Neural progenitor cell (in vitro differentiated cells): ENCODE measurements around the gene LPO. TPM values are rescaled to one million over a fixed set of nuclear protein-coding genes. Genes with fewer than 3 reads are reported as not detected.

Experiments
- DNase-seq: peaks from one replicate; pipeline ENCODE4 v3.0.0-alpha.2; 2016; ENCODE audit warnings: low spot score
- H2AFZ ChIP-seq: fragments of 200-600 bp; sonication (generic); replicated peaks from 2 replicates; pipeline ENCODE4 v1.6.1; 2016; ENCODE audit warnings: antibody characterized with exemption
- H3F3A ChIP-seq: fragments of 200-600 bp; sonication (generic); 2 replicates; pipeline ENCODE4 v1.6.1; 2016; ENCODE audit warnings: antibody characterized with exemption, low read depth
- H3K27ac ChIP-seq: fragments of 200-600 bp; sonication (generic); 2 replicates; pipeline ENCODE4 v1.5.1; 2016; ENCODE audit warnings: mild to moderate bottlenecking
- H3K27me3 ChIP-seq: fragments of 200-600 bp; sonication (generic); 2 replicates; pipeline ENCODE4 v1.6.1; 2016; ENCODE audit warnings: mild to moderate bottlenecking, moderate library complexity
- H3K36me3 ChIP-seq: fragments of 200-600 bp; sonication (generic); 2 replicates; pipeline ENCODE4 v1.5.1; 2016
- H3K4me1 ChIP-seq: fragments of 200-600 bp; sonication (generic); 2 replicates; pipeline ENCODE4 v1.6.1; 2016; ENCODE audit warnings: mixed run types
- H3K4me2 ChIP-seq: fragments of 200-600 bp; sonication (generic); 2 replicates; pipeline ENCODE4 v1.6.1; 2016
- H3K4me3 ChIP-seq: fragments of 200-600 bp; sonication (generic); 2 replicates; pipeline ENCODE4 v1.5.1; 2016
- H3K79me2 ChIP-seq: fragments of 200-600 bp; sonication (generic); 2 replicates; pipeline ENCODE4 v1.6.1; 2016; ENCODE audit warnings: low read depth
- H3K9ac ChIP-seq: fragments of 200-600 bp; sonication (generic); 2 replicates; pipeline ENCODE4 v1.6.1; 2016
- H3K9me3 ChIP-seq: fragments of 200-600 bp; sonication (generic); 2 replicates; pipeline ENCODE4 v1.5.1; 2016; ENCODE audit warnings: low read depth
- H4K20me1 ChIP-seq: fragments of 200-600 bp; sonication (generic); 2 replicates; pipeline ENCODE4 v1.6.1; 2016; ENCODE audit warnings: low read depth
- H3K27ac Mint-ChIP-seq: 3 replicates; pipeline ENCODE4 v1.8.0; 2021; ENCODE audit warnings: mixed read lengths
- H3K27me3 Mint-ChIP-seq: 2 replicates; pipeline ENCODE4 v1.8.0; 2022; ENCODE audit warnings: low read depth, mild to moderate bottlenecking, inconsistent platforms, moderate library complexity, mixed read lengths; ENCODE audit not compliant: insufficient read depth
- H3K36me3 Mint-ChIP-seq: 3 replicates; pipeline ENCODE4 v1.8.0; 2021; ENCODE audit warnings: mixed read lengths
- H3K4me1 Mint-ChIP-seq: 3 replicates; pipeline ENCODE4 v1.8.0; 2021; ENCODE audit warnings: mixed read lengths
- H3K4me3 Mint-ChIP-seq: 3 replicates; pipeline ENCODE4 v1.8.0; 2021; ENCODE audit warnings: mild to moderate bottlenecking, moderate library complexity, mixed read lengths
- H3K9me3 Mint-ChIP-seq: 3 replicates; pipeline ENCODE4 v1.8.0; 2020; ENCODE audit warnings: mixed read lengths
- EZH2 ChIP-seq: fragments of 200-600 bp; sonication (generic); IDR thresholded peaks from 2 replicates; pipeline ENCODE4 v1.6.1; 2017; ENCODE audit warnings: antibody characterized with exemption, mild to moderate bottlenecking, moderate library complexity
- EZH2phosphoT487 ChIP-seq: fragments of 200-600 bp; sonication (generic); IDR thresholded peaks from 2 replicates; pipeline ENCODE4 v1.6.1; 2017; ENCODE audit warnings: antibody characterized with exemption
- total RNA-seq: library from RNA; depleted of rRNA; stranded (reverse); fragments of >200 nt; gene quantifications from 2 replicates; pipeline ENCODE4 v1.2.3, GENCODE V29; 2015; ENCODE audit warnings: low replicate concordance
- TF ChIP-seq, protein P1 (sequence below): fragments of 200-600 bp; sonication (generic); IDR thresholded peaks from 2 replicates; pipeline ENCODE4 v1.5.1; 2017; ENCODE audit warnings: antibody characterized with exemption, mild to moderate bottlenecking

The LPO gene
- total RNA-seq, 1 donor from 2014 or later = not detected

DNA sequence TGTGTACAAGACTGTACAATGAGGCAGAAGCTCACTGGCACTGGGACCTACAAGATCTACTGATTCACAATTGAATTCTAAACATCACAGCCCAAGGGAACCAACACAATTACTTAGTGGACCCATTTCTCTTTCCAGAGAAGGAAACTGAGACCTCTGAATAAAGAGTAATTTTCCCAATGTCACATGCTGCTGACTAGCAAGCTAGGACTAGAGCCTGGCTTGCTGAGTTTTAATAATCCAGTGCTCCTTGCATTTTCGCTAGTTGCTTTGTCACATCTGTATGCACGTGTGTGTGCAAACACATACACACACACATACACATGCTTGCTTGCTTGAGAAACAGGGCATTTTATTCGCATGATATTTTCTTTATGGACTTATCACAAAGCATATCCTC lies 3.9 kb upstream of the LPO start:
- Mint-ChIP-seq H3K36me3 (no peaks in the 10 kb centered on the region), H3K4me3 (no peak overlapping the region)
- peaks cover 73% of the 10 kb centered on the region for H3K27me3 ChIP-seq

DNA sequence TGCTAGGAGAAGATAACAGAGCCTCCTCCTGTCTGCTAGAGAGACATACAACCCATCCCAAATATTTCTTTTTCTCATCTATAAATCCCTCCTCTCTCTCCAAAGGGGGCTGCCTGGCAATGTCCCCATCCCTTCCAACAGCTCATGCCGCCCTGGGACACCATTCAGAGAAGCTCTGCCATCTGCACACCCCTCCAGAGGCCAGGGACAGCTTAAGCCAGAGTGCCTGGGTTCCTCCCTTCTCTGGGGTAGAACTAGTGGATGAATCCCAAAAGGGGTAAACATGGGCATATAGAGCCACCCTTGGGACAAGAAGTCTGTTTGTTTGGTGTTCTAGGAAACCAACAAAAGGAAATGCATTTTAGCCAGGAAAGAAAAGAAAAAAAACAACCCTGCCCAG lies 2.6 kb upstream of the LPO start:
- Histone ChIP-seq H3K4me1 (peaks cover 5% of the 10 kb centered on the region), H3K79me2 (no peaks in the 10 kb centered on the region), H3K9me3 (no peaks in the 10 kb centered on the region), H3K27me3 (peaks cover 84% of the 10 kb centered on the region), H4K20me1 (no peaks in the 10 kb centered on the region), H3K4me2 (no peak overlapping the region), H3K27ac (no peak overlapping the region), H3F3A (no peaks in the 10 kb centered on the region), H2AFZ (no peak overlapping the region), H3K4me3 (no peak overlapping the region), H3K36me3 (no peaks in the 10 kb centered on the region), H3K9ac (no peak overlapping the region)
- no peak for DNase-seq
- Mint-ChIP-seq H3K4me1 (no peaks in the 10 kb centered on the region), H3K9me3 (no peaks in the 10 kb centered on the region), H3K4me3 (no peak overlapping the region), H3K36me3 (no peaks in the 10 kb centered on the region), H3K27ac (no peak overlapping the region), H3K27me3 (peaks cover 11% of the 10 kb centered on the region)
- TF ChIP-seq, protein P1, sequence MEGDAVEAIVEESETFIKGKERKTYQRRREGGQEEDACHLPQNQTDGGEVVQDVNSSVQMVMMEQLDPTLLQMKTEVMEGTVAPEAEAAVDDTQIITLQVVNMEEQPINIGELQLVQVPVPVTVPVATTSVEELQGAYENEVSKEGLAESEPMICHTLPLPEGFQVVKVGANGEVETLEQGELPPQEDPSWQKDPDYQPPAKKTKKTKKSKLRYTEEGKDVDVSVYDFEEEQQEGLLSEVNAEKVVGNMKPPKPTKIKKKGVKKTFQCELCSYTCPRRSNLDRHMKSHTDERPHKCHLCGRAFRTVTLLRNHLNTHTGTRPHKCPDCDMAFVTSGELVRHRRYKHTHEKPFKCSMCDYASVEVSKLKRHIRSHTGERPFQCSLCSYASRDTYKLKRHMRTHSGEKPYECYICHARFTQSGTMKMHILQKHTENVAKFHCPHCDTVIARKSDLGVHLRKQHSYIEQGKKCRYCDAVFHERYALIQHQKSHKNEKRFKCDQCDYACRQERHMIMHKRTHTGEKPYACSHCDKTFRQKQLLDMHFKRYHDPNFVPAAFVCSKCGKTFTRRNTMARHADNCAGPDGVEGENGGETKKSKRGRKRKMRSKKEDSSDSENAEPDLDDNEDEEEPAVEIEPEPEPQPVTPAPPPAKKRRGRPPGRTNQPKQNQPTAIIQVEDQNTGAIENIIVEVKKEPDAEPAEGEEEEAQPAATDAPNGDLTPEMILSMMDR = no peak
- TF ChIP-seq EZH2 = no peak
- TF ChIP-seq EZH2phosphoT487 = no peak

More for the DNA sequence above, 3.9 kb upstream of the LPO start:
- Histone ChIP-seq H3K9me3 (no peaks in the 10 kb centered on the region), H3F3A (peaks cover under 1% of the 10 kb centered on the region), H3K4me1 (peaks cover 7% of the 10 kb centered on the region), H4K20me1 (no peaks in the 10 kb centered on the region), H3K36me3 (no peaks in the 10 kb centered on the region), H3K9ac (no peak overlapping the region), H2AFZ (no peak overlapping the region), H3K27ac (no peak overlapping the region), H3K79me2 (no peaks in the 10 kb centered on the region), H3K4me2 (no peak overlapping the region), H3K4me3 (no peak overlapping the region)
- peaks cover 6% of the 10 kb centered on the region for H3K27me3 Mint-ChIP-seq
- H3K9me3 Mint-ChIP-seq = no peaks in the 10 kb centered on the region
- no peak overlapping the region for H3K27ac Mint-ChIP-seq
- TF ChIP-seq EZH2 (no peak), EZH2phosphoT487 (no peak)
- TF ChIP-seq, protein P1 = no peak
- DNase-seq = no peak
- no peaks in the 10 kb centered on the region for H3K4me1 Mint-ChIP-seq

DNA sequence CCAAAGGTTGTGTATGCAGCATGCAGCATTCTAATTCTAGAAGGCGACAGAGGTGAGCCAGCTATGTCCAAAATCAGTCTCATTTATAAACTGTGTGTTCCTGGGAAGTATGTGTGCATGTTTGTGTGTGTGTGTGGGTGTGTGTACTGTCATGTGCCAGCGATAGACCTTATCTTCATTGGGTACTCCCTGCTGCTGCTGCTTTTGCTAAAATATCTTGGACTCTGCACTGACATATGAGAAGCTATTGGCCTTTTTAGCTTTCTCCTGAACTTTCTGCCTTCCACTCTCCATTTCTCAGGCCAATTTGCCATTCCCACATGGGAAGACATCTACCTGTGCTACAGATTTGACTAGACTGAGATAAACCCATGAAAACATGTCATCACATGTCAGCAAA lies 2.0 kb upstream of the LPO start:
- peaks cover 5% of the 10 kb centered on the region for H3K4me1 ChIP-seq
- Mint-ChIP-seq H3K4me3 (no peak overlapping the region), H3K4me1 (no peaks in the 10 kb centered on the region), H3K36me3 (no peaks in the 10 kb centered on the region), H3K27ac (no peak overlapping the region), H3K9me3 (no peaks in the 10 kb centered on the region), H3K27me3 (peaks cover 11% of the 10 kb centered on the region)
- H3K36me3 ChIP-seq = no peaks in the 10 kb centered on the region
- H3K27me3 ChIP-seq = peaks cover 84% of the 10 kb centered on the region
- no peaks in the 10 kb centered on the region for H3K79me2 ChIP-seq
- TF ChIP-seq, protein P1 = no peak
- TF ChIP-seq EZH2 = no peak
- no peak for TF ChIP-seq EZH2phosphoT487
- no peaks in the 10 kb centered on the region for H3K9me3 ChIP-seq
- no peak overlapping the region for H3K9ac ChIP-seq
- no peaks in the 10 kb centered on the region for H4K20me1 ChIP-seq
- no peak for DNase-seq
- H3K27ac ChIP-seq = no peak overlapping the region
- H3K4me2 ChIP-seq = no peak overlapping the region
- H3F3A ChIP-seq = no peaks in the 10 kb centered on the region
- no peak overlapping the region for H3K4me3 ChIP-seq
- no peak overlapping the region for H2AFZ ChIP-seq
